ENCODE data around the gene SERPINA9. TPM values are rescaled to one million over a fixed set of nuclear protein-coding genes. Genes with fewer than 3 reads are reported as not detected.

The SERPINA9 gene
- total RNA-seq, result not detected in 2 replicates
- polyA plus RNA-seq, result not detected in 2 replicates

GRCh38 chr14:94476023-94476422 is at the start of gene SERPINA9:
TSS of gene SERPINA9 (minus strand) at chr14:94476197. CDS start at chr14:94469840, 6,357 bp downstream.
- DNase-seq (ENCODE audit: low read depth in 1 of 2, low spot score in 1 of 2), result no peak
- Histone ChIP-seq H3K36me3 (no peaks in the 10 kb centered on the region), H3K27me3 (no peaks in the 10 kb centered on the region), H3K4me1 (ENCODE audit: low read depth) (no peaks in the 10 kb centered on the region), H3K27ac (no peak within 1 kb of the TSS), H3K9me3 (ENCODE audit: low read depth) (no peaks in the 10 kb centered on the region), H3K4me3 (no peak within 1 kb of the TSS)
- TF ChIP-seq CTCF (IDR thresholded peaks at IDR 0.05; ENCODE audit: low read depth, low read length), result no peak

GRCh38 chr14:94524093-94524492 is 48.1 kb upstream of the SERPINA9 start:
- Histone ChIP-seq H3K9me3 (ENCODE audit: low read depth) (no peaks in the 10 kb centered on the region), H3K27ac (no peak overlapping the region), H3K27me3 (peaks cover 2% of the 10 kb centered on the region), H3K4me1 (ENCODE audit: low read depth) (no peaks in the 10 kb centered on the region), H3K36me3 (no peaks in the 10 kb centered on the region), H3K4me3 (no peak overlapping the region)
- TF ChIP-seq CTCF (IDR thresholded peaks at IDR 0.05; ENCODE audit: low read depth, low read length), result no peak
- DNase-seq (ENCODE audit: low read depth in 1 of 2, low spot score in 1 of 2), result no peak

GRCh38 chr14:94523265-94523664 is 47.3 kb upstream of the SERPINA9 start:
- no peak for DNase-seq (ENCODE audit: low read depth in 1 of 2, low spot score in 1 of 2)
- no peaks in the 10 kb centered on the region for H3K4me1 ChIP-seq (ENCODE audit: low read depth)
- no peaks in the 10 kb centered on the region for H3K9me3 ChIP-seq (ENCODE audit: low read depth)
- H3K4me3 ChIP-seq, result no peak overlapping the region
- no peaks in the 10 kb centered on the region for H3K36me3 ChIP-seq
- no peak overlapping the region for H3K27ac ChIP-seq
- H3K27me3 ChIP-seq, result peaks cover 2% of the 10 kb centered on the region
- no peak for TF ChIP-seq CTCF (IDR thresholded peaks at IDR 0.05; ENCODE audit: low read depth, low read length)

- Histone ChIP-seq H3K27me3 (peaks cover 2% of the 10 kb centered on the region), H3K27ac (no peak overlapping the region), H3K36me3 (no peaks in the 10 kb centered on the region), H3K4me3 (no peak overlapping the region), H3K4me1 (ENCODE audit: low read depth) (no peaks in the 10 kb centered on the region), H3K9me3 (ENCODE audit: low read depth) (no peaks in the 10 kb centered on the region)
- no peak for DNase-seq (ENCODE audit: low read depth in 1 of 2, low spot score in 1 of 2)
- no peak for TF ChIP-seq CTCF (IDR thresholded peaks at IDR 0.05; ENCODE audit: low read depth, low read length)
Observed at GRCh38 chr14:94522115-94522724, 46.2 kb upstream of the SERPINA9 start.

GRCh38 chr14:94521375-94522114 is 45.5 kb upstream of the SERPINA9 start:
- Histone ChIP-seq H3K36me3 (no peaks in the 10 kb centered on the region), H3K9me3 (ENCODE audit: low read depth) (no peaks in the 10 kb centered on the region), H3K27ac (no peak overlapping the region), H3K4me3 (no peak overlapping the region), H3K27me3 (peaks cover 2% of the 10 kb centered on the region), H3K4me1 (ENCODE audit: low read depth) (no peaks in the 10 kb centered on the region)
- no peak for DNase-seq (ENCODE audit: low read depth in 1 of 2, low spot score in 1 of 2)
- no peak for TF ChIP-seq CTCF (IDR thresholded peaks at IDR 0.05; ENCODE audit: low read depth, low read length)
